HepG2 (cell line): ENCODE results near the gene CCRL2. TPM values are rescaled to one million over a fixed set of nuclear protein-coding genes. Genes with fewer than 3 reads are reported as not detected.
"Not testable (repeated sequence)": the region's sequence is repeated elsewhere in the genome, so short reads cannot be mapped to it uniquely, and the experiment has no call there.

ENCODE experiments used
- ATAC-seq: fragments of 200-7000 bp; cut with Tn5 transposase; 3 replicates; pipeline ENCODE4 v1.9.1; 2020; ENCODE audit warnings: mild to moderate bottlenecking, moderate library complexity
- BruUV-seq: library from RNA; stranded (reverse); fragments of 400-500 nt; replicated peaks from 2 replicates; lab custom pipeline; 2021; lab: Mats Ljungman, UMichigan
- CTCF ChIA-PET: fragments of 300-600 bp; formaldehyde crosslinking; extraction: SDS; loops from one replicate; lab custom pipeline; 2021; ENCODE audit warnings: low total read pairs, inconsistent platforms, low intra/inter-chr PET ratio; lab: Yijun Ruan, JAX
- POLR2A ChIA-PET: fragments of 350-600 bp; sonication (Branson Sonifier 250); formaldehyde crosslinking; loops from one replicate; lab custom pipeline; 2020; ENCODE audit warnings: antibody characterized with exemption, inconsistent platforms; lab: Yijun Ruan, JAX
- DNase-seq: peaks from one replicate; pipeline ENCODE4 v3.0.0-alpha.2; 2015; ENCODE audit warnings: low spot score
- FAIRE-seq: peaks from 3 replicates; lab custom pipeline; 2011; peaks lifted over from hg19 to GRCh38; lab: Jason Lieb, UNC
- H2AFZ ChIP-seq: one replicate; pipeline ENCODE4 v1.6.1; 2011; ENCODE audit warnings: low read length, inconsistent platforms
- H3K27ac ChIP-seq: fragments of 300-600 bp; 3 replicates; pipeline ENCODE4 v1.8.0; 2011; ENCODE audit warnings: mixed run types, mild to moderate bottlenecking, mixed read lengths, low read length, inconsistent platforms; ENCODE audit not compliant: insufficient read depth; ENCODE audit errors: extremely low read length
- H3K27me3 ChIP-seq, 2 experiments: fragments of 200-600 bp in 1 of 2; 2 replicates in 1 of 2; 3 replicates in 1 of 2; pipeline versions ENCODE4 v1.6.0 to v1.8.0; 2011; ENCODE audit warnings: low read length in 2 of 2, mild to moderate bottlenecking in 2 of 2, moderate library complexity in 2 of 2, inconsistent platforms in 1 of 2; ENCODE audit not compliant: insufficient read depth in 2 of 2, control insufficient read depth in 1 of 2
- H3K36me3 ChIP-seq, 2 experiments: fragments of 200-600 bp in 1 of 2; replicated peaks in 1 of 2; 2 replicates in 1 of 2; 3 replicates in 1 of 2; pipeline versions ENCODE4 v1.5.1 to v1.8.0; 2011; ENCODE audit warnings: low read length in 2 of 2, inconsistent platforms in 1 of 2; ENCODE audit not compliant: insufficient read depth in 2 of 2, control insufficient read depth in 1 of 2
- H3K4me1 ChIP-seq: 2 replicates; pipeline ENCODE4 v1.5.1; 2012; ENCODE audit warnings: low read length, inconsistent platforms; ENCODE audit not compliant: insufficient read depth
- H3K4me2 ChIP-seq: 2 replicates; pipeline ENCODE4 v1.6.0; 2011; ENCODE audit warnings: low read depth, low read length, inconsistent platforms
- H3K4me3 ChIP-seq, 3 experiments: fragments of 200-600 bp in 1 of 3; sonication (generic), shearing (Covaris generic) in 1 of 3; replicated peaks in 1 of 3; 2 replicates each; pipeline ENCODE4 v1.5.1; 2011 to 2016; ENCODE audit warnings: low read length in 3 of 3, inconsistent platforms in 2 of 3, low read depth in 2 of 3, mild to moderate bottlenecking in 2 of 3, control low read depth in 1 of 3, mixed read lengths in 1 of 3; ENCODE audit not compliant: insufficient read depth in 1 of 3
- H3K79me2 ChIP-seq: one replicate; pipeline ENCODE4 v1.6.1; 2011; ENCODE audit warnings: low read length, inconsistent platforms; ENCODE audit not compliant: insufficient read depth
- H3K9ac ChIP-seq: 2 replicates; pipeline ENCODE4 v1.6.0; 2011; ENCODE audit warnings: mild to moderate bottlenecking, low read depth, low read length, inconsistent platforms; ENCODE audit not compliant: insufficient read depth
- H3K9me3 ChIP-seq: 2 replicates; pipeline ENCODE4 v1.5.1; 2012; ENCODE audit warnings: mild to moderate bottlenecking, low read length
- H4K20me1 ChIP-seq: 2 replicates; pipeline ENCODE4 v1.6.0; 2011; ENCODE audit warnings: inconsistent platforms, mild to moderate bottlenecking, low read length, moderate library complexity; ENCODE audit not compliant: insufficient read depth
- CAMTA2 ChIP-seq: sonication (generic); formaldehyde crosslinking; IDR thresholded peaks from 2 replicates; pipeline ENCODE4 v1.4.0; 2020; ENCODE audit warnings: mild to moderate bottlenecking, missing genetic modification reagents, borderline replicate concordance
- JUN ChIP-seq: sonication (generic); formaldehyde crosslinking; IDR thresholded peaks from 2 replicates; pipeline ENCODE4 v1.4.0; 2020; ENCODE audit warnings: mild to moderate bottlenecking, missing genetic modification reagents
- SMARCC2 ChIP-seq: fragments of 450-650 bp; IDR thresholded peaks from 2 replicates; pipeline ENCODE4 v1.6.1; 2017; ENCODE audit warnings: antibody characterized with exemption, mild to moderate bottlenecking
- ZC3H4 ChIP-seq: sonication (generic); formaldehyde crosslinking; IDR thresholded peaks from 2 replicates; pipeline ENCODE4 v1.4.0; 2020; ENCODE audit warnings: missing genetic modification reagents, borderline replicate concordance
- WGBS: methylation state at CpG from one replicate; pipeline ENCODE4 v1.1.6; 2017; ENCODE audit warnings: low lambda C conversion rate; 5-methylcytosine and 5-hydroxymethylcytosine counted together
- in situ Hi-C: cut with HindIII; loops from 2 replicates; pipeline ENCODE4 v1.10.0; 2017; ENCODE audit warnings: low pct_unique_long_range_greater_than_20kb; ENCODE audit not compliant: extremely low pct_ligation_motif_present
- intact Hi-C: fragments of 100-400 bp; cut with micrococcal nuclease; formaldehyde crosslinking; loops from one replicate; pipeline ENCODE4 v1.10.0; 2022; ENCODE audit not compliant: unreplicated experiment
- polyA plus RNA-seq, 8 experiments: library from polyadenylated mRNA; depleted of rRNA in 3 of 8; stranded (reverse) in 7 of 8; unstranded in 1 of 8; fragments of >200 nt; fragmentation: Illumina TruSeq in 4 of 8; extraction: Trizol in 4 of 8; gene quantifications; 2 replicates each; pipeline versions ENCODE4 v1.2.1 to v1.2.3, GENCODE V29; 2011 to 2016; ENCODE audit warnings: low read depth in 4 of 8, missing spikeins in 1 of 8, mixed read lengths in 1 of 8; ENCODE audit not compliant: insufficient read depth in 1 of 8
- total RNA-seq, 5 experiments: library from RNA; depleted of rRNA; stranded (reverse); fragments of >200 nt; fragmentation: Illumina TruSeq; extraction: Trizol; gene quantifications; 2 replicates each; pipeline ENCODE4 v1.2.3, GENCODE V29; 2016; ENCODE audit warnings: low read depth in 1 of 5

Gene CCRL2
- total and polyA plus RNA-seq, 2 of the 13 experiments (the other 11 are each of a cell fraction or from before 2014, with no cell fraction given), result not detected

DNA sequence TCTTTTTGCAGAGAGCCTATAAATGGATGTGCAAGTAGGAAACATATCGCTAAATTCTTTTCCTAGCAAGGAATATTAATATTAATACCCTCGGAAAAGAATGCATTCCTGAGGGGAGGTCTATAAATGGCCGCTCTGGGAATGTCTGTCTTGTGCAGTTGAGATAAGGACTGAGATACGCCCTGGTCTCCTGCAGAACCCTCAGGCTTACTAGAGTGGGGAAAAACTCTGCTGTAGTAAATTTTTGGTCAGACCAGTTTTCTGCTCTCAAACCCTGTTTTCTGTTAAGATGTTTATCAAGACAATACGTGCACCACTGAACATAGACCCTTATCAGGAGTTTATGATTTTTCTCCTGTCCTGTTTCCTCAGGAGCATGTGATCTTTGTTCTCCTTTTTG, 24.8 kb downstream of the CCRL2 start:
- WGBS, result 67% methylated on average over 5 of the region's 5 CpGs

DNA sequence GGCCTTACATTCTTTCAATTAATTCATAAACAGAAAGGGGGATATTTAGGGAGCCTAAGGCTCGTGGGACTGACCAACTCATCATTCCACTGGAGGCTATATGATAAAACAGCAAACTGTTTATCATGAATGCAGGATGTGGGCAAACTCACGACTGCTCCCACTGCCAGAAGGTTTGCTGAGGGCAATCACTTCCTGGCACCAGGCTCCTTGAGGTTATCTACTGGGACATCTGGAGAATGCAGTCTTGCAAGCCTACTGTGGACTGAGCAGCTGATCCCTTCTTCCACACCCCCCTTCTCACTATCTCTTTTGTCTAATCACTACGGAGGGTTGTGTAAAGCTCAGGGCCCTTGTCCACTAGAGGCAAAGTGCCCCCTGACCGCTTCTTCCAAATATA, 26.1 kb downstream of the CCRL2 start:
- H4K20me1 ChIP-seq, H3K9ac ChIP-seq, BruUV-seq, H3K36me3 ChIP-seq, H3K4me2 ChIP-seq, H2AFZ ChIP-seq, H3K79me2 ChIP-seq, ATAC-seq, H3K9me3 ChIP-seq, in situ Hi-C loops, DNase-seq, H3K4me1 ChIP-seq, POLR2A ChIA-PET, FAIRE-seq, H3K27me3 ChIP-seq, H3K27ac ChIP-seq, H3K4me3 ChIP-seq, intact Hi-C loops, CTCF ChIA-PET: not testable (repeated sequence)
- 7% methylated on average over 3 of the region's 4 CpGs for whole genome bisulfite sequencing

More for the DNA sequence above, 24.8 kb downstream of the CCRL2 start:
- POLR2A ChIA-PET, in situ Hi-C loops, FAIRE-seq, H3K79me2 ChIP-seq, H3K9ac ChIP-seq, H3K36me3 ChIP-seq, H3K4me2 ChIP-seq, H3K4me3 ChIP-seq, intact Hi-C loops, CTCF ChIA-PET, H3K27me3 ChIP-seq, H2AFZ ChIP-seq, ATAC-seq, H3K9me3 ChIP-seq, BruUV-seq, H4K20me1 ChIP-seq, DNase-seq, H3K27ac ChIP-seq: not testable (repeated sequence)
- peaks cover 13% of the 10 kb centered on the region for H3K4me1 ChIP-seq

DNA sequence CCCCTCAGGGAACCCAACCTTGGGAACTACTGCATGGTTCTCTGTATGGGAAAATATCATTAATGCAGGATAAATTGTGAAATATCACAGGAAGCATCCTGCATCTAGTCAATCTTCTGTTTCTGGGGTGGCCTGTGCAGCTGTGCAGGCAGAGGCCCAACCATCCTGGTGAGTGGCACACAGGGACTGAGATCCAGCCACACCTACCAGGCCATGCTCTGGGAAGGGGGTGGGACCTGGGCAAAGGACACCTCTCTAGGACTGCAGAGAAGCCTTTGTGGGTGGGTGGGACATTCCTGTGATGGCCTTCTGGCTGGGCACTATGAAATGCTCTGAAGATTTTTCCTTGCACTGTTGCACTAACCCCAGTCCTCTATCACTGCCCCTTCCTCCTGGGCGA, 26.8 kb downstream of the CCRL2 start:
- FAIRE-seq, result no peak
- intact Hi-C loops (no loop called here), in situ Hi-C loops (no loop called here)
- Histone ChIP-seq H3K4me1 (peaks cover 1% of the 10 kb centered on the region), H3K9me3 (no peaks in the 10 kb centered on the region), H2AFZ (no peak overlapping the region), H3K4me3 (no peak overlapping the region), H3K36me3 (no peaks in the 10 kb centered on the region), H3K79me2 (no peaks in the 10 kb centered on the region), H3K4me2 (no peak overlapping the region), H4K20me1 (no peaks in the 10 kb centered on the region), H3K9ac (no peak overlapping the region), H3K27me3 (no peaks in the 10 kb centered on the region), H3K27ac (no peak overlapping the region)
- no TSS peak for BruUV-seq
- ChIA-PET CTCF (no interaction called here), POLR2A (no interaction called here)
- TF ChIP-seq CAMTA2 (CRISPR knock-in tag), result no peak
- TF ChIP-seq JUN (CRISPR knock-in tag), result no peak
- TF ChIP-seq ZC3H4 (CRISPR knock-in tag), result no peak
- no peak for TF ChIP-seq SMARCC2
- 25% methylated on average over 1 of the region's 1 CpG for WGBS
- ATAC-seq, result no peak
- DNase-seq, result no peak
